NCI-H446 treated with DMSO at 0.1 percent for 48 hours (cell line): ENCODE measurements around the gene FBRSL1.

Experiments used
- DNase-seq: peaks from one replicate; lab custom pipeline; 2025; lab: John Stamatoyannopoulos, UW

FBRSL1 gene

DNA sequence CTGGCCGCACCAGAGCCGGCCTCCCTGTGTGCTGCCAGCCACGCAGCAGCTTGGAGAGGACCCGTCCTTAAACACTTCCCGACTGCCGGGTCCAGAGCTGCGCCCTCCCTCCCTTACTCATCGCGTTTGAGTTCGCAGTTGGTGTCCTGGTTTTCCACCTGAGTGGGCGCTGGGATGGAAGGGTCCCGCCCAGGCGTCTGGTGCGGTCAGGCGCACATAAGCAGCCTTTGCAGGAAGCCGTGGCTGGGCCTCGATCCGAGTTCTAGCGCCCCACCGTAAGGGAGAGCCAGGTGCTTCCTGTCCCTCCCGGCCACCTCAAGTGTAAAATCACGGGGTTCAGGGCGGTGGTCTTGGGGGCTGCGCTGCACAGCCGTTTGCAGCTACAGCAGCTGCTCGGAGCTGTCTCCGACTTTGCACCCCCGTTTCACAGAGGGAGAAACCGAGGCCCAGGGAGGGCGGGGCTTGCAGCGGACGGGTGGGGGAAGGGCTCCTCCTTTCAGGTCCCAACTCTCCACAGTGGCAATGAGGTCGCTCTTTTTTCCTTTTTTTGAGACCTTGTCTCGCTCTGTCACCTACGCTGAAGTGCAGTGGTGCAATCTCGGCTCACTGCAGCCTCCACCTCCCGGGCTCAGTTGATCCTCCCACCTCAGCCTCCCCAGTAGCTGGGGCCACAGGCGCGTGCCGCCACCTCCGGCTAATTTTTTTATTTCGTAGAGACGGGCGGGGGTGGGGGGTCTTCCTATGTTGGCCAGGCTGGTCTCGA lies 69.1 kb downstream of the FBRSL1 start:
- no peak for DNase-seq

DNA sequence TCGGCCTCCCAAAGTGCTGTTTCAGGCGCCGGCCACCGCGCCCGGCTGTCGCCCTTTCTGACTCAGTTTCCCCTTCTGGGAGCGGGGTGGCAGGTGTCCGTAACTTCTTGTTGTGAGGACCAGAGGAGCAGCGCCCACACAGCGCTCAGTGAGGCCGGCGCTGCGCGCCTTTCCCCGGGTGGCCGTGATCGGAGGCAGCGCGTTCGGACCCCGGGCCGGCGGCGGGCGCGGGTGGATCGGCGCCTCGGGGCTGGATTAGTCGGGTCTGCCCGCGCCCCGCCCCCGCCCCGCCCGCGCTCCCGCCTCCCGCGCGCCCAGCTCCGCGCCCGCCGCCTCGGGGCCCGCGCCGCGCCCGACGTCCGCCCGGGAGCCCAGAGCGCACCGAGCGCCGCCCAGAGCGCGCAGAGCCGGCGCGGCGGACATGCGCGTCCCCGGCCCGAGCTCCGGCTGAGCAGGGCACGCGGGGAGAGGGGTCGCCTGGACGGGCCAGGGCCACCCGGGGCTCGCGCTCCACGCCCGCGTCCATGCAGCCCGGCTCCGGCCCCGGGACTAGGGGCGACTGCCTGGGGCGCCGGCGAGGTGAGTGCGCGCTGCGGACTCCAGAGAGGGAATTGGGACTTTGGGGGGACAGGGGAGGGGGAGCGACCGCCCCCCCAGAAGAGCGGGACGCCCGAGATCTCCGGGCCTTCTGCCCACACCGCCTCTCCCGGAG lies 69.9 kb downstream of the FBRSL1 start:
- peak; percentile 6 for DNase-seq

DNA sequence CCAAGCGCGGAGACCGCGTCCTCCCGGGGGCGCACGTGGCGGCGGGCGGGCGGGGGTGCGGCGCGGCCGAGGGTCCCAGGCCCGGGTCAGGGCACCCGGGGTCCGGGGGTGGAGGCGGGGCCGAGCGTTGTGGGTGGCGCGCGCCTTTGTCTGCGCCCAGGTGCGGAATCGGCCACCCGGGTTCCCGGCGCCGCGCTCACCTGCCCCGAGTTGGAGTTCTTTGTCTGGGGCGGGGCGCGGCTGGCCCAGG lies 70.3 kb downstream of the FBRSL1 start:
- DNase-seq, result no peak

DNA sequence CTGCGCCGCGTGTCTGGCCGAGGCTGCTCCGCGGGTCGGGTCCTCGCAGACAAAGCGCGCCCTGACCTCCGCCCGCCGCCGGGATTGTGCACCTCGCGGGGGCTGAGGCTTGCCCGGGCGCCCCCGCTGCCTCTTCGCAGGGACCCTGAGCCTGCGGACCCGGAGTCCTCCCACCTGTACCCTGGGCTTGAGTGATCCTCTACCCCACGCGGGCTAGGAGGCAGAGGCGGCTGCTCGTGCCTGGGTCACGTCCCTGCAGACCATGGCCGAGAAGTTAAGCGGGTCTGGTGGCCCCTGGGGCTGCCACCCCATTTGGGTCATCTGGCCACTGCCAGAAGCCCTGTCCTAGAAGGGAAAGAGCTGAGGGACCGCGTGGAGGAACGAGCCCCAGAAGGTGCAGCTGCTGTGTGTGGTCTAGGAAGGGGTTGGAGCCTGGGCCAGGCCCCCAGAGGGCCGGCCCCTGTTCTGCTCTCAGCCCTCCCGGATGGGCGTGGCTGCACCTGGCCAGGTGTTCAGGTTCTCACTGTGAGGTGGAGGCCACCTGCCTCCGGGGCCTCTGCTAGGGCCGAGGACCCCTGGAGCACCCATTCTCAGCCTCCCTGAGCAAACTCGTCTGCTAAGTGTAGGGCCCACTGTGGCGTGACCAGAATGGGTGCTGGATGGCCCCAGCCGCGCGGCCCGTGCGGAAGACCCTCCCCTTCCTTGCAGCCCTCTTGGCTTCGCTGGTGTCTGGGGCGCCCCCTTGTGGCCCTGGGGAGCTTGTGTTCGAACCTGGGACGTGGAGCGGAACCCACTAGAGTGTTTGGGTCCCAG lies 70.9 kb downstream of the FBRSL1 start:
- peak; percentile 45 for DNase-seq
